ENCODE data around the gene PRPF8.

Gene PRPF8

GRCh38 chr17:1638624-1639300 is 45.9 kb downstream of the PRPF8 start:
- DNase-seq: no peak
- TF ChIP-seq POLR2A (IDR thresholded peaks at IDR 0.05; ENCODE audit: low read length) (no peak), GATA1 (IDR thresholded peaks at IDR 0.05; ENCODE audit: low read depth, low read length) (no peak)

DNA sequence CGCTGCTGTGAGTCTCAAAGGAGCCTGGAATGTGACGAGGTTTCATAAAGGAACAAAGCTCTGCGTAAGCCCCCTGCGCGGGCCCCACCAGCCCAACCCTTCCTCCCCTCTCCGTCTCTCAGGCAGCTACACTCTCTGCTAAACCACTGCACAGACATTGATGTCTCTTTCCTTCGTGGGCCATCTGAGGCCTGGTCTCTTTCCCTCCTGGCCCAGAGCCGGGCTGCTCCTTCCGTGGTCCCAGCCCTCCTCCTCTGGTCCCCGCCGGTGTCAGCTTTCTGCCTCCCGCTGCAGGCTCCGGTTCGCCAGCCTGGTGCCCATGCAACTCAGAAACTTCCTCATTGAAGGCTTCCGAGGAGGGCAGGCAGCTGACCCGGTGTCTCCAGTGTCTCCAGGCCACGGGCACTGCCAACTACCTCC is 46.5 kb downstream of the PRPF8 start:
- no peak for DNase-seq
- no peak for TF ChIP-seq GATA1 (IDR thresholded peaks at IDR 0.05; ENCODE audit: low read depth, low read length)
- no peak for TF ChIP-seq POLR2A (IDR thresholded peaks at IDR 0.05; ENCODE audit: low read length)

- DNase-seq: no peak
- TF ChIP-seq POLR2A (IDR thresholded peaks at IDR 0.05; ENCODE audit: low read length): no peak
- TF ChIP-seq GATA1 (IDR thresholded peaks at IDR 0.05; ENCODE audit: low read depth, low read length): no peak
Measured at GRCh38 chr17:1636732-1637285, 47.9 kb downstream of the PRPF8 start.

DNA sequence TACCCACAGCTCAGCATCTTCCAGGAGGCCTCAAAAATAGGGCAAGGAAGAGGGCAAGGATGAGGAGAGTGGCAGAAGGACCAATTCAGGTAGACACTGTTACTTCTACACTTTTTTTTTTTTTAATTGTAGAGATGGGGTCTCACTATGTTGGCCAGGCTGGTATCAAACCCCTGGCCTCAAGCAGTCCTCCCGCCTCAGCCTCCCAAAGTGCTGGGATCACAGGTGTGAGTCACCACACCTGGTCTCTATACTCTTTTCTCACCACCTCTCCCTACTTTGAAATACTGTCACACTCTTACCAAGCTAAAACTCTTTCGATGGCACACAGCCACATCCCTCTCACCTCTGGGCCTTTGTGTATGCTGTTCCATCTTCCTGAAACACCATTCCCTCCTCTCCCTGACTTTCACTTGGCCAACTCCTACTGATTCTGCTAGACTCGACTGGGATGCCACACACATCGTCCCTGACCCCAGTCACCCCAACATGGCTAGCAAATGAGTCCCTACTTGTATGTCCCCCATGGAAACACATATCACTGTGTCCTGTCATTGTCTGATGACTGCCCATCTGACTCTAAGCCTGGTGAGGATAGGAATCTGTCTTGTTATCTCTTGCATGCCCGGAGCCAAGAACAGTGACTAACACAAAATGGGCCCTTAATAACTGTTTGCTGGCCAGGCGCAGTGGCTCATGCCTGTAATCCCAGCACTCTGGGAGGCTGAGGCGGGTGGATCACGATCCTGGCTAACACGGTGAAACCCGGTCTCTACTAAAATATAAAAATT is 48.8 kb downstream of the PRPF8 start:
- peak; percentile 52 to 76 for DNase-seq
- no peak for TF ChIP-seq GATA1 (IDR thresholded peaks at IDR 0.05; ENCODE audit: low read depth, low read length)
- no peak for TF ChIP-seq POLR2A (IDR thresholded peaks at IDR 0.05; ENCODE audit: low read length)

DNA sequence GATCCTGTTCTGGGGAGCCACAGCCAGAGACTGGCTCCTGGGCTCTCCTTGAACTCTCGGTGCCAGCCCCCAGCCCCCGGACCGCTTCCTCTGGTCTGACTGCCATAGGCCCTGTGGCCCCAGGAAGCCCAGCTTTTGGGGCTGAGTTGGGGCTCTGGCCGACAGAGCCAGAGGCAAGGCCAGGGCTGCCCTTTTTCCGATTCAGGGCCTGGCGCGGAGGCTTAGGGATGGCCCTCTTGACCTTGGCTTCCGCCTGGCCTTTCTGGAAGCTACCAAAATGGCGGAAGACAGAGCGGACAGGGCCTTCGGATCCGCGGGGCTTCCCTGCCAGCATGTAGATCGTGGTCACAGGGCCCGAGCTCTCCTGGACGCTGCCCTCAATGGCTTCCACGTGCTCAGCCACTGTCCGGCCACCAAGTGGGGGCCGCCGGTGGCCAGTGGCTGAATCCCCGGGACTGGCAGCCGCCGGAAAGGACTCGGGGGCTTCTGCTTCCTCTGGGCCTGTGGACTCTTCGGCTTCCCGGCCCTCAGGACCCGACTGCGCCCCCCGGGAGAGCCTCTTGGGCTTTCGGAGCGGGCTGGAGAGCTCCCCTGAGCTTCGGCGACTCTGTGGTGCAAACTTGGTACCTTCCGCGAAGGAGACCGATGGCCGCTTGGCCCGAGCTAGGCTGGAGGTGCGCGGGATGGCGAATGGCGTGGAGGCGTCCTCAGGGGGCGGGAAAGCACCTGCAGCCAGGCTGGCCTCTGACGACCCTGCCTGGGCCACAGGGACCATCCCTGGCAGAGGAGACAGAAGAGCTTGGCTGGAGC is 49.6 kb downstream of the PRPF8 start:
- TF ChIP-seq POLR2A (IDR thresholded peaks at IDR 0.05; ENCODE audit: low read length) (no peak), GATA1 (IDR thresholded peaks at IDR 0.05; ENCODE audit: low read depth, low read length) (no peak)
- no peak for DNase-seq

DNA sequence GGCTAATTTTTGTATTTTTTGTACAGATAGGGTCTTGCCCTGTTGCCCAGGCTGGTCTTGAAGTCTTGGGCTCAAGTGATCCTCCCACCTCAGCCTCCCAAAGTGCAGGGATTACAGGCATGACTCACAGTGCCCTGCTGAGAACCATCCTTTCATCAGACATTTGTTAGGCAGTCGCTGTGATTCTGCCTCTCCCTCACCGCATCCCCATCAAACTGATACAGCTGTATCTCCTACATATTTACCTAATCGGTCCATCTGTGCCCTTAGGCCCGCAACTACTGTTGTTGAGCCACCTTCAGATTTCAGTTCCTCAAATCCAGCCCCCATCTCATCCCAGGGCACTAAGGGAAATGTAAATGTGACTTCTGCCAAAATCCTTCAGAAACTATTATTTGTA is 54.0 kb downstream of the PRPF8 start:
- TF ChIP-seq POLR2A (IDR thresholded peaks at IDR 0.05; ENCODE audit: low read length): no peak
- TF ChIP-seq GATA1 (IDR thresholded peaks at IDR 0.05; ENCODE audit: low read depth, low read length): no peak
- no peak for DNase-seq

- TF ChIP-seq POLR2A (IDR thresholded peaks at IDR 0.05; ENCODE audit: low read length) (no peak), GATA1 (IDR thresholded peaks at IDR 0.05; ENCODE audit: low read depth, low read length) (no peak)
- peak; percentile 78 to 87 for DNase-seq
Measured at GRCh38 chr17:1629504-1630310, 55.0 kb downstream of the PRPF8 start.

DNA sequence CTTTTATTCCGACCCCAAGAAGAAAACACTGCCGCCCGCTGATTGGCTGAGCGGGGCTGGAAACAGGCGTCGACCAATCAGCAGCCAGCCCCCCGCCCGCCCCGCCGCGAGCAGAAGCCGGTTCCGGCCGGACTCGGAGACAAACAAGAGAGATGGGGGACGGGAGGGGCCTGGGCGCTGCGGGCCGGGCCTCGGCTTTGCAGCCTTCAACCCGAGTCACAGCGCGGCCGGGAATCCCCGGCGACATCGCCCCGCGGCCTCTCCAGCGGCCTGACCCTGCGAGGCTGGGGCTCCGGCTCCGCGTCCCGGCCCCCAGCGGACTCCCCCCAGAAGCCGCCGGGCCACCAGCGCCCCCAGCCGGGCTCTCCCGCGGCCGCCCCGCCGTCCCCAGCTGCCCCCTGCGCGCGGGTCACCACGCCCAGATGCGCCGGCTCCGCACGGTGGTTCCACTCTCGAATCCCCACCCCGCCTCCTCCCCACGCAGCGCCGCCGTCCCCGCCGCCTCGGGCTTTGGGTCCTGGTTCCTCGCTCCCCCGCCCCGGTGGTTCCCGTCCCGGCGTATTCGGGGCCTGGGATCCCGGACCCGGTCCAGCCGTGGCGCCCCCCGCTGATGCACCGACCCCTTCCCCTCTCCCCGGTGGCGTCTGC is 55.7 kb downstream of the PRPF8 start:
- peak; percentile 96 to 98 for DNase-seq
- peak; percentile 65 for TF ChIP-seq POLR2A (IDR thresholded peaks at IDR 0.05; ENCODE audit: low read length)
- no peak for TF ChIP-seq GATA1 (IDR thresholded peaks at IDR 0.05; ENCODE audit: low read depth, low read length)

GRCh38 chr17:1627982-1628855 is 56.4 kb downstream of the PRPF8 start, which contains the start of gene SLC43A2:
SLC43A2 (minus strand) TSS chr17:1628834; CDS start chr17:1627874, 960 bp downstream.
- peak; percentile 71 for TF ChIP-seq POLR2A (IDR thresholded peaks at IDR 0.05; ENCODE audit: low read length)
- no peak for TF ChIP-seq GATA1 (IDR thresholded peaks at IDR 0.05; ENCODE audit: low read depth, low read length)
- peak; percentile 86 to 92 for DNase-seq

- DNase-seq: peak; percentile 53 to 66
- TF ChIP-seq GATA1 (IDR thresholded peaks at IDR 0.05; ENCODE audit: low read depth, low read length): no peak
Measured at GRCh38 chr17:1627182-1627981, 57.3 kb downstream of the PRPF8 start.

DNA sequence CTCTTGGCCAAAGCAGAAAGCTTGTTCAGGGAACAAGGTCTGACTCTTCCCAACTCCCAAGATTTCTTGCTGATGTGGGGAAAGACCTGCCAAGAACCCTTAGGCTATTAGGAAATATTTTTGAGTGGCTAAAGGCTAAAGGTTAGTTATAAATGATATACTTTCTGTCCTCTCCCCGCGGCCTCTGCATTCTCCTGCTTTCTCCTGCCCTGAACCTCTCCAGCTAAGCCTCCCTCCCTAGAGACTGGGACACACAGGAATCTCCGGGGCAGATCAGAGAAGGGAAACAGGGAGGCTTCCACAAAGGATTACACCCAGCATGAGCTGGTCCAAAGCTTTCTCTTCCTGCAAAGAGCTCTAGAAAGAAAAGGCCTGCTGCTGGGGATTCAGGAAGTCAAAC is 58.3 kb downstream of the PRPF8 start:
- TF ChIP-seq GATA1 (IDR thresholded peaks at IDR 0.05; ENCODE audit: low read depth, low read length) (no peak), POLR2A (IDR thresholded peaks at IDR 0.05; ENCODE audit: low read length) (no peak)

More for the DNA sequence above, 58.3 kb downstream of the PRPF8 start:
- no peak for DNase-seq
